ENCODE results near the gene LRCH3.
"Not testable (repeated sequence)": the region's sequence is repeated elsewhere in the genome, so short reads cannot be mapped to it uniquely, and the experiment has no call there.

DNA sequence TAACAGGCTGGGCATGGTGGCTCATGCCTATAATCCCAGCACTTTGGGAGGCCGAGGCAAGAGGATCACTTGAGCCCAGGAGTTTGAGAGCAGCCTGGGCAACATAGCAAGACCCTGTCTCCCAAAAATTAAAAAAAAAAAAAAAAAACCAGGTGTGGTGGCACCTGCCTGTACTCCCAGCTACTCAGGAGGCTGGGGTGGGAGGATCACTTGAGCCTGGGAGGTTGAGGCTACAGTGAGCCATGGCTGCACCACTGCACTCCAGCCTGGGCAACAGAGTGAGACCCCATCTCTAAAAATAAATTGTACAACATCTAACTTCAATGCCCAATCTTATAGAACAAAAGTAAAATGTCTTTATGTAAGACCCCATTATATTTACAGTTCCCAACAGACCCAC, 95.0 kb downstream of the LRCH3 start:
- TF ChIP-seq POLR2AphosphoS5, EP300, POLR2A (IDR thresholded peaks at IDR 0.05): not testable (repeated sequence)
- TF ChIP-seq, protein P1, sequence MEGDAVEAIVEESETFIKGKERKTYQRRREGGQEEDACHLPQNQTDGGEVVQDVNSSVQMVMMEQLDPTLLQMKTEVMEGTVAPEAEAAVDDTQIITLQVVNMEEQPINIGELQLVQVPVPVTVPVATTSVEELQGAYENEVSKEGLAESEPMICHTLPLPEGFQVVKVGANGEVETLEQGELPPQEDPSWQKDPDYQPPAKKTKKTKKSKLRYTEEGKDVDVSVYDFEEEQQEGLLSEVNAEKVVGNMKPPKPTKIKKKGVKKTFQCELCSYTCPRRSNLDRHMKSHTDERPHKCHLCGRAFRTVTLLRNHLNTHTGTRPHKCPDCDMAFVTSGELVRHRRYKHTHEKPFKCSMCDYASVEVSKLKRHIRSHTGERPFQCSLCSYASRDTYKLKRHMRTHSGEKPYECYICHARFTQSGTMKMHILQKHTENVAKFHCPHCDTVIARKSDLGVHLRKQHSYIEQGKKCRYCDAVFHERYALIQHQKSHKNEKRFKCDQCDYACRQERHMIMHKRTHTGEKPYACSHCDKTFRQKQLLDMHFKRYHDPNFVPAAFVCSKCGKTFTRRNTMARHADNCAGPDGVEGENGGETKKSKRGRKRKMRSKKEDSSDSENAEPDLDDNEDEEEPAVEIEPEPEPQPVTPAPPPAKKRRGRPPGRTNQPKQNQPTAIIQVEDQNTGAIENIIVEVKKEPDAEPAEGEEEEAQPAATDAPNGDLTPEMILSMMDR (IDR thresholded peaks at IDR 0.05) = not testable (repeated sequence)
